Muscle layer of colon (tissue), 2 donors: ENCODE measurements around the gene UBE2M.
A peak's percentile ranks its signal among the peaks of the same experiment; 100 is the strongest.
"Not testable (repeated sequence)": the region's sequence is repeated elsewhere in the genome, so short reads cannot be mapped to it uniquely, and the experiment has no call there.

Experiments used
- H3K27ac ChIP-seq: one replicate; pipeline ENCODE4 v1.7.0; 2013; ENCODE audit warnings: low read depth, mild to moderate bottlenecking, low read length, moderate library complexity
- H3K27me3 ChIP-seq, 2 donors: one replicate each; pipeline ENCODE4 v1.7.0; 2013; ENCODE audit warnings: low read length in 2 of 2, mild to moderate bottlenecking in 2 of 2; ENCODE audit not compliant: insufficient read depth in 2 of 2, control insufficient read depth in 1 of 2
- H3K36me3 ChIP-seq: one replicate; pipeline ENCODE4 v1.7.0; 2013; ENCODE audit warnings: mild to moderate bottlenecking, low read length; ENCODE audit not compliant: insufficient read depth
- H3K4me1 ChIP-seq: one replicate; pipeline ENCODE4 v1.7.0; 2013; ENCODE audit warnings: mild to moderate bottlenecking, low read length; ENCODE audit not compliant: insufficient read depth
- H3K4me3 ChIP-seq, 2 donors: one replicate each; pipeline ENCODE4 v1.7.0; 2013; ENCODE audit warnings: low read length in 2 of 2, low read depth in 1 of 2, mild to moderate bottlenecking in 1 of 2, moderate library complexity in 1 of 2
- H3K9ac ChIP-seq: one replicate; pipeline ENCODE4 v1.7.0; 2013; ENCODE audit warnings: low read length
- H3K9me3 ChIP-seq: one replicate; pipeline ENCODE4 v1.7.0; 2013; ENCODE audit warnings: mild to moderate bottlenecking, low read length
- donor health status: abdominal sarcoma.
- donor health status: Adenocarcinoma of cecum.

The UBE2M gene

GRCh38 chr19:58543826-58544590 is 14.4 kb downstream of the UBE2M start, which contains the start of gene TRIM28:
TRIM28 (plus strand) TSS chr19:58544064; CDS start chr19:58544758, 694 bp downstream.
- Histone ChIP-seq H3K9ac (peak within 1 kb of the TSS; percentile 92), H3K4me3 (peak within 1 kb of the TSS; percentile 82 to 91)

GRCh38 chr19:58542641-58543372 is 15.6 kb downstream of the UBE2M start:
- H3K9me3 ChIP-seq, H3K27ac ChIP-seq, H3K4me3 ChIP-seq, H3K9ac ChIP-seq: not testable (repeated sequence)
- Histone ChIP-seq H3K36me3 (peaks cover 21% of the 10 kb centered on the region), H3K4me1 (peaks cover 27% of the 10 kb centered on the region), H3K27me3 (peaks cover 0 to 11% of the 10 kb centered on the region in 2 donors)

More at GRCh38 chr19:58543826-58544590, 14.4 kb downstream of the UBE2M start, which contains the start of gene TRIM28:
- peaks cover 27% of the 10 kb centered on the region for H3K4me1 ChIP-seq
- no peaks in the 10 kb centered on the region for H3K9me3 ChIP-seq
- H3K36me3 ChIP-seq, result peaks cover 33% of the 10 kb centered on the region
- peak within 1 kb of the TSS; percentile 90 for H3K27ac ChIP-seq
- H3K27me3 ChIP-seq, result no peaks in the 10 kb centered on the region

- not testable (repeated sequence) for H3K4me3 ChIP-seq, H3K9me3 ChIP-seq, H3K4me1 ChIP-seq, H3K9ac ChIP-seq, H3K36me3 ChIP-seq, H3K27ac ChIP-seq
- peaks cover 0 to 16% of the 10 kb centered on the region in 2 donors for H3K27me3 ChIP-seq
Observed at GRCh38 chr19:58539169-58539559, 19.2 kb downstream of the UBE2M start.

GRCh38 chr19:58538257-58539168 is 19.9 kb downstream of the UBE2M start:
- Histone ChIP-seq H3K9ac (no peak overlapping the region), H3K4me3 (no peak overlapping the region), H3K27ac (no peak overlapping the region), H3K36me3 (no peaks in the 10 kb centered on the region), H3K4me1 (no peaks in the 10 kb centered on the region), H3K9me3 (no peaks in the 10 kb centered on the region), H3K27me3 (peaks cover 0 to 16% of the 10 kb centered on the region in 2 donors)

- Histone ChIP-seq H3K36me3 (no peaks in the 10 kb centered on the region), H3K4me1 (no peaks in the 10 kb centered on the region), H3K9me3 (no peaks in the 10 kb centered on the region), H3K4me3 (no peak overlapping the region), H3K9ac (no peak overlapping the region), H3K27me3 (peaks cover 0 to 16% of the 10 kb centered on the region in 2 donors), H3K27ac (no peak overlapping the region)
Observed at GRCh38 chr19:58536852-58537798, 21.3 kb downstream of the UBE2M start.

- Histone ChIP-seq H3K27ac (no peak overlapping the region), H3K27me3 (peaks cover 0 to 16% of the 10 kb centered on the region in 2 donors), H3K4me3 (no peak overlapping the region), H3K9me3 (no peaks in the 10 kb centered on the region), H3K36me3 (no peaks in the 10 kb centered on the region), H3K4me1 (no peaks in the 10 kb centered on the region), H3K9ac (no peak overlapping the region)
Observed at GRCh38 chr19:58535857-58536256, 22.6 kb downstream of the UBE2M start.

- Histone ChIP-seq H3K27ac (no peak overlapping the region), H3K9ac (no peak overlapping the region), H3K9me3 (no peaks in the 10 kb centered on the region)
Observed at GRCh38 chr19:58531034-58531840, 27.2 kb downstream of the UBE2M start.

GRCh38 chr19:58529405-58529804 is 29.0 kb downstream of the UBE2M start:
- H3K27ac ChIP-seq, result no peak overlapping the region
- no peaks in the 10 kb centered on the region for H3K4me1 ChIP-seq
- H3K9ac ChIP-seq, result no peak overlapping the region
- no peaks in the 10 kb centered on the region for H3K9me3 ChIP-seq
- H3K4me3 ChIP-seq, result no peak overlapping the region
- H3K27me3 ChIP-seq, result no peaks in the 10 kb centered on the region
- no peaks in the 10 kb centered on the region for H3K36me3 ChIP-seq

More at GRCh38 chr19:58531034-58531840, 27.2 kb downstream of the UBE2M start:
- Histone ChIP-seq H3K27me3 (no peaks in the 10 kb centered on the region), H3K36me3 (no peaks in the 10 kb centered on the region), H3K4me3 (no peak overlapping the region), H3K4me1 (no peaks in the 10 kb centered on the region)

GRCh38 chr19:58522709-58523108 is 35.7 kb downstream of the UBE2M start:
- no peak overlapping the region for H3K4me3 ChIP-seq
- peaks cover 13% of the 10 kb centered on the region for H3K4me1 ChIP-seq
- H3K9ac ChIP-seq, result no peak overlapping the region
- H3K27ac ChIP-seq, result no peak overlapping the region
- H3K36me3 ChIP-seq, result no peaks in the 10 kb centered on the region
- H3K27me3 ChIP-seq, result no peaks in the 10 kb centered on the region
- no peaks in the 10 kb centered on the region for H3K9me3 ChIP-seq

- Histone ChIP-seq H3K36me3 (peaks cover 9% of the 10 kb centered on the region), H3K27me3 (no peaks in the 10 kb centered on the region), H3K4me3 (no peak overlapping the region), H3K9ac (no peak overlapping the region), H3K27ac (no peak overlapping the region), H3K9me3 (no peaks in the 10 kb centered on the region), H3K4me1 (peaks cover 22% of the 10 kb centered on the region)
Observed at GRCh38 chr19:58521651-58522050, 36.8 kb downstream of the UBE2M start.
